ENCODE results near the gene GPR119.
A peak's percentile ranks its signal among the peaks of the same experiment; 100 is the strongest.
"Not testable (repeated sequence)": the region's sequence is repeated elsewhere in the genome, so short reads cannot be mapped to it uniquely, and the experiment has no call there.

The GPR119 gene

GRCh38 chrX:130385520-130385919, at the start of gene GPR119:
Gene GPR119, minus strand, starts transcription at chrX:130385674. Its CDS starts 227 bp downstream, at chrX:130385447.
- DNase-seq (ENCODE audit: insufficient read length, low spot score) (no peak), FAIRE-seq (no peak)
- no peak for TF ChIP-seq CTCF (IDR thresholded peaks at IDR 0.05; ENCODE audit: insufficient read depth, missing control alignments)

GRCh38 chrX:130429236-130429635, 43.8 kb upstream of the GPR119 start:
- not testable (repeated sequence) for FAIRE-seq; DNase-seq (ENCODE audit: insufficient read length, low spot score)

GRCh38 chrX:130426531-130426930, 41.1 kb upstream of the GPR119 start:
- DNase-seq (ENCODE audit: insufficient read length, low spot score) (no peak), FAIRE-seq (no peak)
- TF ChIP-seq CTCF (IDR thresholded peaks at IDR 0.05; ENCODE audit: insufficient read depth, missing control alignments), result no peak

- TF ChIP-seq CTCF (IDR thresholded peaks at IDR 0.05; ENCODE audit: insufficient read depth, missing control alignments), result no peak
- FAIRE-seq (peak; percentile 51), DNase-seq (ENCODE audit: insufficient read length, low spot score) (no peak)
Observed at GRCh38 chrX:130419263-130419662, 33.8 kb upstream of the GPR119 start.

GRCh38 chrX:130418740-130419139, 33.3 kb upstream of the GPR119 start:
- FAIRE-seq, result no peak

GRCh38 chrX:130418066-130418465, 32.6 kb upstream of the GPR119 start:
- no peak for TF ChIP-seq CTCF (IDR thresholded peaks at IDR 0.05; ENCODE audit: insufficient read depth, missing control alignments)
- FAIRE-seq, result no peak
- no peak for DNase-seq (ENCODE audit: insufficient read length, low spot score)

More at GRCh38 chrX:130418740-130419139, 33.3 kb upstream of the GPR119 start:
- DNase-seq (ENCODE audit: insufficient read length, low spot score), result no peak
- TF ChIP-seq CTCF (IDR thresholded peaks at IDR 0.05; ENCODE audit: insufficient read depth, missing control alignments), result no peak

GRCh38 chrX:130416785-130417184, 31.3 kb upstream of the GPR119 start:
- TF ChIP-seq CTCF (IDR thresholded peaks at IDR 0.05; ENCODE audit: insufficient read depth, missing control alignments), result no peak
- FAIRE-seq, result no peak

GRCh38 chrX:130415201-130415600, 29.7 kb upstream of the GPR119 start:
- no peak for TF ChIP-seq CTCF (IDR thresholded peaks at IDR 0.05; ENCODE audit: insufficient read depth, missing control alignments)
- DNase-seq (ENCODE audit: insufficient read length, low spot score) (no peak), FAIRE-seq (no peak)

More at GRCh38 chrX:130416785-130417184, 31.3 kb upstream of the GPR119 start:
- DNase-seq (ENCODE audit: insufficient read length, low spot score), result no peak
